Suprapubic skin (tissue), 4 donors: ENCODE data around the gene INSYN2B.

Experiments used
- CTCF ChIP-seq, 2 donors: fragments of 200-600 bp in 1 of 2; fragments of 450-650 bp in 1 of 2; sonication (generic) in 1 of 2; IDR thresholded peaks; one replicate each; pipeline ENCODE4 v1.5.1; 2016 to 2019; ENCODE audit warnings: antibody characterized with exemption in 2 of 2, mild to moderate bottlenecking in 1 of 2, moderate library complexity in 1 of 2
- EP300 ChIP-seq: sonication (generic); formaldehyde crosslinking; IDR thresholded peaks from one replicate; pipeline ENCODE4 v1.6.1; 2017; ENCODE audit warnings: antibody characterized with exemption
- POLR2A ChIP-seq, 2 donors: fragments of 450-650 bp; IDR thresholded peaks; one replicate each; pipeline ENCODE4 v1.6.1; 2017; ENCODE audit warnings: antibody characterized with exemption in 2 of 2, mild to moderate bottlenecking in 2 of 2, moderate library complexity in 2 of 2
- POLR2AphosphoS5 ChIP-seq, 3 donors: sonication (generic); formaldehyde crosslinking; IDR thresholded peaks; one replicate each; pipeline ENCODE4 v1.6.1; 2017; ENCODE audit warnings: antibody characterized with exemption in 3 of 3

- TF ChIP-seq POLR2A (IDR thresholded peaks at IDR 0.05) (no peak), CTCF (IDR thresholded peaks at IDR 0.05) (no peak), EP300 (no peak), POLR2AphosphoS5 (IDR thresholded peaks at IDR 0.05) (no peak)
These were observed 62.1 kb downstream of the INSYN2B start for GRCh38 chr5:169918228-169918627.
